Caco-2 (cell line): ENCODE measurements around the gene PYCR2. TPM values are rescaled to one million over a fixed set of nuclear protein-coding genes. Genes with fewer than 3 reads are reported as not detected.
"Not testable (repeated sequence)": the region's sequence is repeated elsewhere in the genome, so short reads cannot be mapped to it uniquely, and the experiment has no call there.

Experiments
- BruUV-seq: library from RNA; stranded (reverse); fragments of 400-500 nt; replicated peaks from 2 replicates; lab custom pipeline; 2021; lab: Mats Ljungman, UMichigan
- CTCF ChIA-PET: fragments of 300-600 bp; sonication (Branson Sonifier 250); formaldehyde crosslinking; loops from one replicate; lab custom pipeline; 2022; ENCODE audit warnings: antibody characterized with exemption; lab: Charles Lee
- POLR2A ChIA-PET: fragments of 300-600 bp; sonication (Branson Sonifier 250); formaldehyde crosslinking; loops from one replicate; lab custom pipeline; 2022; ENCODE audit warnings: antibody characterized with exemption; lab: Charles Lee
- DNase-seq, 2 experiments: peaks; one replicate each; pipeline versions ENCODE4 v3.0.0 to v3.0.0-alpha.2; 2020 to 2022
- H3K27me3 ChIP-seq: replicated peaks from 2 replicates; pipeline ENCODE4 v1.6.0; 2011; ENCODE audit warnings: low read length; ENCODE audit not compliant: control insufficient read depth, insufficient read depth
- H3K36me3 ChIP-seq: 2 replicates; pipeline ENCODE4 v1.5.1; 2011; ENCODE audit warnings: low read length; ENCODE audit not compliant: control insufficient read depth, insufficient read depth
- H3K4me1 ChIP-seq: fragments of 250-450 bp; sonication (Bioruptor Pico); 2 replicates; pipeline ENCODE4 v1.5.1; 2020; ENCODE audit warnings: mild to moderate bottlenecking
- H3K4me3 ChIP-seq: 2 replicates; pipeline ENCODE4 v1.5.1; 2011; ENCODE audit warnings: low read depth, mild to moderate bottlenecking, control low read depth, low read length
- H3K9me3 ChIP-seq: fragments of 250-450 bp; sonication (Bioruptor Pico); 2 replicates; pipeline ENCODE4 v1.5.1; 2020; ENCODE audit warnings: mild to moderate bottlenecking, moderate library complexity
- H3K27ac Mint-ChIP-seq: one replicate; pipeline ENCODE4 v1.8.0; 2022; ENCODE audit warnings: mixed read lengths; ENCODE audit not compliant: unreplicated experiment
- H3K27me3 Mint-ChIP-seq: one replicate; pipeline ENCODE4 v1.8.0; 2022; ENCODE audit warnings: mixed read lengths; ENCODE audit not compliant: insufficient read depth, unreplicated experiment
- H3K36me3 Mint-ChIP-seq: one replicate; pipeline ENCODE4 v1.8.0; 2022; ENCODE audit warnings: mild to moderate bottlenecking, mixed read lengths; ENCODE audit not compliant: insufficient read depth, unreplicated experiment
- H3K4me1 Mint-ChIP-seq: one replicate; pipeline ENCODE4 v1.8.0; 2022; ENCODE audit warnings: low read depth, mixed read lengths; ENCODE audit not compliant: unreplicated experiment
- H3K4me3 Mint-ChIP-seq: one replicate; pipeline ENCODE4 v1.8.0; 2022; ENCODE audit warnings: mild to moderate bottlenecking, moderate library complexity, mixed read lengths; ENCODE audit not compliant: unreplicated experiment
- H3K9me3 Mint-ChIP-seq: one replicate; pipeline ENCODE4 v1.8.0; 2022; ENCODE audit warnings: mixed read lengths; ENCODE audit not compliant: unreplicated experiment
- CTCF ChIP-seq, 2 experiments: fragments of 200-600 bp in 1 of 2; IDR thresholded peaks; 1 replicate in 1 of 2; 2 replicates in 1 of 2; pipeline versions ENCODE4 v1.5.1 to v1.8.0; 2011 to 2022; ENCODE audit warnings: antibody characterized with exemption in 1 of 2, control low read depth in 1 of 2, inconsistent platforms in 1 of 2, low read depth in 1 of 2, low read length in 1 of 2, mild to moderate bottlenecking in 1 of 2, moderate library complexity in 1 of 2; ENCODE audit not compliant: insufficient read depth in 1 of 2, severe bottlenecking in 1 of 2, unreplicated experiment in 1 of 2
- intact Hi-C: fragments of 100-400 bp; cut with micrococcal nuclease; formaldehyde crosslinking; loops from one replicate; pipeline ENCODE4 v1.10.0; 2022; ENCODE audit not compliant: unreplicated experiment
- total RNA-seq: library from RNA; stranded (reverse); gene quantifications from 2 replicates; pipeline ENCODE4 v1.2.3, GENCODE V29; 2022

The PYCR2 gene
- total RNA-seq, 1 experiment from 2014 or later, result 73.7 TPM

GRCh38 chr1:225972344-225973152 is 48.5 kb upstream of the PYCR2 start:
- Mint-ChIP-seq H3K27me3 (no peaks in the 10 kb centered on the region), H3K36me3 (peaks cover 5% of the 10 kb centered on the region), H3K9me3 (no peaks in the 10 kb centered on the region), H3K27ac (no peak overlapping the region), H3K4me3 (no peak overlapping the region), H3K4me1 (no peaks in the 10 kb centered on the region)
- no TSS peak for BruUV-seq
- Histone ChIP-seq H3K27me3 (no peaks in the 10 kb centered on the region), H3K9me3 (no peaks in the 10 kb centered on the region), H3K4me3 (no peak overlapping the region), H3K36me3 (no peaks in the 10 kb centered on the region; the same call in 1 of the 2 replicates), H3K4me1 (peaks cover 5% of the 10 kb centered on the region; the same call in 1 of the 2 replicates)
- no peak for DNase-seq
- POLR2A ChIA-PET, result no interaction called here
- CTCF ChIA-PET, result no interaction called here
- intact Hi-C loops, result loop anchor here (5.0 to 10.0 kb wide), 4 partner anchors 50 to 658 kb away; partner anchors contain the start of genes ENAH and PYCR2
- TF ChIP-seq CTCF (IDR thresholded peaks at IDR 0.05; ENCODE audit: insufficient read depth in 1 of 2, low read depth in 1 of 2, low read length in 1 of 2, severe bottlenecking in 1 of 2, unreplicated experiment in 1 of 2), result no peak

DNA sequence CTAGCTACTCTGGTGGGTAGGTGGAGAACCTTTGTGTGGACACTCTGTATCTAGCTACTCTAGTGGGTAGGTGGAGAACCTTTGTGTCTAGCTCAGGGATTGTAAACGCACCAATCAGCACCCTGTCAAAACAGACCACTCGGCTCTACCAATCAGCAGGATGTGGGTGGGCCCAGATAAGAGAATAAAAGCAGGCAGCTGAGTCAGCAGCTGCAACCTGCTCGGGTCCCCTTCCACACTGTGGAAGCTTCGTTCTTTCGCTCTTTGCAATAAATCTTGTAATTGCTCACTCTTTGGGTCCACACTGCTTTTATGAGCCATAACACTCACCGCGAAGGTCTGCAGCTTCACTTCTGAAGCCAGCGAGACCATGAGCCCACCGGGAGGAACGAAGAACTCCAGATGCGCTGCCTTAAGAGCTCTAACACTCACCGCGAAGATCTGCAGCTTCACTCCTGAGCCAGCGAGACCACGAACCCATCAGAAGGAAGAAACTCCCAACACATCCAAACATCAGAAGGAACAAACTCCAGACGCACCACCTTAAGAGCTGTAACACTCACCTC is 46.6 kb upstream of the PYCR2 start:
- H3K9me3 Mint-ChIP-seq, H3K36me3 ChIP-seq, POLR2A ChIA-PET, BruUV-seq, CTCF ChIA-PET, H3K27me3 ChIP-seq, H3K4me1 Mint-ChIP-seq, H3K4me1 ChIP-seq, DNase-seq, H3K9me3 ChIP-seq, H3K27ac Mint-ChIP-seq, H3K36me3 Mint-ChIP-seq, H3K27me3 Mint-ChIP-seq, H3K4me3 ChIP-seq, H3K4me3 Mint-ChIP-seq: not testable (repeated sequence)
- intact Hi-C loops, result loop anchor here (5.0 to 10.0 kb wide), 4 partner anchors 48 to 656 kb away; partner anchors contain the start of genes ENAH and PYCR2

- H3K36me3 Mint-ChIP-seq, H3K9me3 Mint-ChIP-seq, H3K4me3 ChIP-seq, H3K4me3 Mint-ChIP-seq, H3K27me3 Mint-ChIP-seq, H3K4me1 ChIP-seq, H3K27ac Mint-ChIP-seq, H3K27me3 ChIP-seq, H3K36me3 ChIP-seq, H3K9me3 ChIP-seq, BruUV-seq, H3K4me1 Mint-ChIP-seq, DNase-seq: not testable (repeated sequence)
- ChIA-PET POLR2A (interaction anchor here (0.5 kb wide), 1 partner anchor 46 kb away, joined by 3 read pairs; the partner anchor contains the start of gene PYCR2), CTCF (interaction anchor here (0.8 to 1.0 kb wide), 2 partner anchors 18 to 495 kb away, joined by 3 read pairs; no protein-coding TSS in a partner anchor)
- intact Hi-C loops, result loop anchor here (5.0 to 10.0 kb wide), 4 partner anchors 47 to 655 kb away; partner anchors contain the start of genes ENAH and PYCR2
These were observed 45.7 kb upstream of the PYCR2 start for GRCh38 chr1:225969751-225970150.

DNA sequence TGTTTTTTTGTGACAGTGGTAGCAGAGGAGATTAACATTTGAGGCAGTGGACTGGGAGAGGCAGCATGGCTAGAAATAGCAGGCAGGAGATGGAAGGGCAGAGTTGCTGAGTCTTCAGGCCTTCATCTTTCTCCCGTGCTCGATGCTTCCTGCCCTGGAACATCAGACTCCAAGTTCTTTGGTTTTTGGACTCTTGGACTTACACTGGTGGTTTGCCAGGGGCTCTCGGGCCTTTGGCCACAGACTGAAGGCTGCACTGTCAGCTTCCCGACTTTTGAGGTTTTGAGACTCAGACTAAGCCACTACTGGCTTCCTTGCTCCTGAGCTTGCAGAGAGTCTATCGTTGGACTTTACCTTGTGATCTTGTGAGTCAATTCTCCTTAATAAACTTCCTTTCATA is 41.2 kb upstream of the PYCR2 start:
- no peaks in the 10 kb centered on the region for H3K27me3 Mint-ChIP-seq
- Histone ChIP-seq H3K36me3 (no peaks in the 10 kb centered on the region), H3K27me3 (no peaks in the 10 kb centered on the region), H3K4me3 (no peak overlapping the region), H3K9me3 (no peaks in the 10 kb centered on the region), H3K4me1 (peaks cover 5% of the 10 kb centered on the region; the same call in 1 of the 2 replicates)
- no peak for DNase-seq
- ChIA-PET CTCF (no interaction called here), POLR2A (no interaction called here)
- no peak overlapping the region for H3K27ac Mint-ChIP-seq
- intact Hi-C loops, result no loop called here
- no TSS peak for BruUV-seq
- no peaks in the 10 kb centered on the region for H3K9me3 Mint-ChIP-seq
- H3K36me3 Mint-ChIP-seq, result no peaks in the 10 kb centered on the region
- no peak overlapping the region for H3K4me3 Mint-ChIP-seq
- no peaks in the 10 kb centered on the region for H3K4me1 Mint-ChIP-seq
- no peak for TF ChIP-seq CTCF (IDR thresholded peaks at IDR 0.05; ENCODE audit: insufficient read depth in 1 of 2, low read depth in 1 of 2, low read length in 1 of 2, severe bottlenecking in 1 of 2, unreplicated experiment in 1 of 2)
